ENCODE results near the gene ESPN.

DNA sequence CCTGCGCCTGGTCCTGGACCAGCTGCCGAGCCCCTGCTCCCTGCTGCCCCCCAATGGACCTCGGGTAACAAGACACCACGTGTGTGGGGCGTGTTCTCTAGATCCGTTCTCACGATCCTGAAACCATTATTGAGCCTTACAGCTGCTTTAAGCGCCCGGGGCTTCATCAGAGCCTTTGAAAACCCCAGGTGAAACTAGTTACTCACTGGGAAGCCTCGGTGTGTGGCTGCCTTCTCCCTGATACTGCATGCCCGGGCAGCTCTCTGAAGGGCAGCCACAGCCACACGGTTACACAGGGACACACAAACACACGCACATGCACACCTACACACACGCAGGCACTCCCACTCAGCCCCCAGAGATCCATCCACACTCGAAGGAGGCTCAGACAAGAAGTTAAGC lies 10.1 kb upstream of the ESPN start:
- TF ChIP-seq POLR2A (IDR thresholded peaks at IDR 0.05; ENCODE audit: low read depth, low read length) (no peak), RCOR1 (IDR thresholded peaks at IDR 0.05; ENCODE audit: insufficient replicate concordance, low read length) (no peak), MXI1 (IDR thresholded peaks at IDR 0.05; ENCODE audit: borderline replicate concordance, low read depth, low read length) (peak; percentile 52; the same call in 1 of the 2 replicates), RAD21 (IDR thresholded peaks at IDR 0.05; ENCODE audit: low read length) (no peak; the same call in 1 of the 2 replicates)
- TF ChIP-seq, protein P1, sequence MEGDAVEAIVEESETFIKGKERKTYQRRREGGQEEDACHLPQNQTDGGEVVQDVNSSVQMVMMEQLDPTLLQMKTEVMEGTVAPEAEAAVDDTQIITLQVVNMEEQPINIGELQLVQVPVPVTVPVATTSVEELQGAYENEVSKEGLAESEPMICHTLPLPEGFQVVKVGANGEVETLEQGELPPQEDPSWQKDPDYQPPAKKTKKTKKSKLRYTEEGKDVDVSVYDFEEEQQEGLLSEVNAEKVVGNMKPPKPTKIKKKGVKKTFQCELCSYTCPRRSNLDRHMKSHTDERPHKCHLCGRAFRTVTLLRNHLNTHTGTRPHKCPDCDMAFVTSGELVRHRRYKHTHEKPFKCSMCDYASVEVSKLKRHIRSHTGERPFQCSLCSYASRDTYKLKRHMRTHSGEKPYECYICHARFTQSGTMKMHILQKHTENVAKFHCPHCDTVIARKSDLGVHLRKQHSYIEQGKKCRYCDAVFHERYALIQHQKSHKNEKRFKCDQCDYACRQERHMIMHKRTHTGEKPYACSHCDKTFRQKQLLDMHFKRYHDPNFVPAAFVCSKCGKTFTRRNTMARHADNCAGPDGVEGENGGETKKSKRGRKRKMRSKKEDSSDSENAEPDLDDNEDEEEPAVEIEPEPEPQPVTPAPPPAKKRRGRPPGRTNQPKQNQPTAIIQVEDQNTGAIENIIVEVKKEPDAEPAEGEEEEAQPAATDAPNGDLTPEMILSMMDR (conservative IDR thresholded peaks at IDR 0.05; ENCODE audit: low read depth, low read length), result peak; percentile 51
- TF ChIP-seq, protein P2, sequence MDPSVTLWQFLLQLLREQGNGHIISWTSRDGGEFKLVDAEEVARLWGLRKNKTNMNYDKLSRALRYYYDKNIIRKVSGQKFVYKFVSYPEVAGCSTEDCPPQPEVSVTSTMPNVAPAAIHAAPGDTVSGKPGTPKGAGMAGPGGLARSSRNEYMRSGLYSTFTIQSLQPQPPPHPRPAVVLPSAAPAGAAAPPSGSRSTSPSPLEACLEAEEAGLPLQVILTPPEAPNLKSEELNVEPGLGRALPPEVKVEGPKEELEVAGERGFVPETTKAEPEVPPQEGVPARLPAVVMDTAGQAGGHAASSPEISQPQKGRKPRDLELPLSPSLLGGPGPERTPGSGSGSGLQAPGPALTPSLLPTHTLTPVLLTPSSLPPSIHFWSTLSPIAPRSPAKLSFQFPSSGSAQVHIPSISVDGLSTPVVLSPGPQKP (IDR thresholded peaks at IDR 0.05; ENCODE audit: borderline replicate concordance, low read depth, low read length), result no peak
- TF ChIP-seq, protein P3, sequence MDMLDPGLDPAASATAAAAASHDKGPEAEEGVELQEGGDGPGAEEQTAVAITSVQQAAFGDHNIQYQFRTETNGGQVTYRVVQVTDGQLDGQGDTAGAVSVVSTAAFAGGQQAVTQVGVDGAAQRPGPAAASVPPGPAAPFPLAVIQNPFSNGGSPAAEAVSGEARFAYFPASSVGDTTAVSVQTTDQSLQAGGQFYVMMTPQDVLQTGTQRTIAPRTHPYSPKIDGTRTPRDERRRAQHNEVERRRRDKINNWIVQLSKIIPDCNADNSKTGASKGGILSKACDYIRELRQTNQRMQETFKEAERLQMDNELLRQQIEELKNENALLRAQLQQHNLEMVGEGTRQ (IDR thresholded peaks at IDR 0.05; ENCODE audit: low read depth, low read length), result peak; percentile 60; the same call in 1 of the 2 replicates
